Activated CD4-positive, CD25-positive, alpha-beta regulatory T cell treated with anti-CD3 and anti-CD28 coated beads, Interleukin-2, amount 50 U/mL, for 72 hours (primary cell): ENCODE data around the gene STYK1.

Source experiments
- DNase-seq: peaks from one replicate; pipeline ENCODE4 v3.0.0; 2021

The STYK1 gene

GRCh38 chr12:10673659-10674384 is at the start of gene STYK1:
TSS of gene STYK1 (minus strand) at chr12:10674052. CDS start at chr12:10634618, 39,434 bp downstream.
- DNase-seq, result peak; percentile 63

GRCh38 chr12:10722905-10723746 is 49.3 kb upstream of the STYK1 start, which contains the start of gene YBX3:
TSS of gene YBX3 (minus strand) at chr12:10723323. CDS start at chr12:10723111, 212 bp downstream.
- DNase-seq, result peak; percentile 35

- peak; percentile 44 for DNase-seq
These were observed 48.7 kb upstream of the STYK1 start for GRCh38 chr12:10722502-10722904.

GRCh38 chr12:10721651-10722501 is 48.0 kb upstream of the STYK1 start:
- DNase-seq, result peak; percentile 29

GRCh38 chr12:10720974-10721650 is 47.3 kb upstream of the STYK1 start:
- no peak for DNase-seq

GRCh38 chr12:10719482-10719881 is 45.6 kb upstream of the STYK1 start:
- no peak for DNase-seq

- DNase-seq, result no peak
These were observed 44.5 kb upstream of the STYK1 start for GRCh38 chr12:10718279-10718821.

- no peak for DNase-seq
These were observed 43.6 kb upstream of the STYK1 start for GRCh38 chr12:10717410-10717809.

GRCh38 chr12:10716704-10717315 is 43.0 kb upstream of the STYK1 start:
- no peak for DNase-seq

- DNase-seq, result no peak
These were observed 42.4 kb upstream of the STYK1 start for GRCh38 chr12:10716277-10716676.

- no peak for DNase-seq
These were observed 41.6 kb upstream of the STYK1 start for GRCh38 chr12:10715491-10715890.

GRCh38 chr12:10709808-10710207 is 36.0 kb upstream of the STYK1 start:
- no peak for DNase-seq

- no peak for DNase-seq
These were observed 35.0 kb upstream of the STYK1 start for GRCh38 chr12:10708862-10709261.

- DNase-seq, result no peak
These were observed 31.8 kb upstream of the STYK1 start for GRCh38 chr12:10705655-10706054.

- DNase-seq, result no peak
These were observed 28.0 kb upstream of the STYK1 start for GRCh38 chr12:10701843-10702242.

GRCh38 chr12:10701131-10701681 is 27.4 kb upstream of the STYK1 start:
- DNase-seq, result no peak

- no peak for DNase-seq
These were observed 26.7 kb upstream of the STYK1 start for GRCh38 chr12:10700581-10700980.

- DNase-seq, result no peak
These were observed 24.0 kb upstream of the STYK1 start for GRCh38 chr12:10697862-10698261.

- DNase-seq, result no peak
These were observed 23.3 kb upstream of the STYK1 start for GRCh38 chr12:10697156-10697555.

- no peak for DNase-seq
These were observed 17.1 kb upstream of the STYK1 start for GRCh38 chr12:10690906-10691305.

GRCh38 chr12:10689146-10689545 is 15.3 kb upstream of the STYK1 start:
- DNase-seq, result no peak
